Mucosa of descending colon (tissue), 3 donors: ENCODE results near the gene TELO2. TPM values are rescaled to one million over a fixed set of nuclear protein-coding genes. Genes with fewer than 3 reads are reported as not detected.

Experiments
- ATAC-seq: fragments of 200-7000 bp; cut with Tn5 transposase; one replicate; pipeline ENCODE4 v1.9.1; 2020; ENCODE audit warnings: mild to moderate bottlenecking, moderate library complexity
- DNase-seq, 3 donors: peaks; one replicate each; pipeline ENCODE4 v3.0.0-alpha.2; 2020
- H3K36me3 ChIP-seq: fragments of 200-600 bp; one replicate; pipeline ENCODE4 v1.8.0; 2021; ENCODE audit warnings: low read depth, mild to moderate bottlenecking
- H3K4me1 ChIP-seq: fragments of 200-600 bp; one replicate; pipeline ENCODE4 v1.8.0; 2021; ENCODE audit warnings: low read depth, mild to moderate bottlenecking
- H3K4me3 ChIP-seq: fragments of 200-600 bp; one replicate; pipeline ENCODE4 v1.8.0; 2021; ENCODE audit warnings: mild to moderate bottlenecking
- H3K9me3 ChIP-seq: fragments of 200-600 bp; one replicate; pipeline ENCODE4 v1.8.0; 2021; ENCODE audit warnings: mild to moderate bottlenecking
- CTCF ChIP-seq: fragments of 200-600 bp; IDR thresholded peaks from one replicate; pipeline ENCODE4 v1.8.0; 2022; ENCODE audit warnings: antibody characterized with exemption, mild to moderate bottlenecking
- intact Hi-C, 2 donors: fragments of 100-400 bp; cut with DNase I in 1 of 2; cut with micrococcal nuclease in 1 of 2; formaldehyde crosslinking; loops; one replicate each; pipeline versions ENCODE4 v1.11.0 to v1.11.1; 2022; cut with DNase I, micrococcal nuclease
- total RNA-seq, 3 donors: library from RNA; stranded (reverse); fragmentation: NEBNext Ultra II Directional in 2 of 3; extraction: Animal tissue kit (Norgen Biotek cat#: 25700) in 2 of 3; gene quantifications; one replicate each; pipeline versions ENCODE4 v1.2.1 to v1.2.4, GENCODE V29; 2021 to 2023
- donor health status: DM: no; HTN: no; CAD: no; lungs with moderate emphysema.
- donor health status: DM: no; HTN: no; CAD: no.
- donor health status: DM: no; HTN: yes; CAD: no.

The TELO2 gene
- total RNA-seq, 3 donors from 2014 or later: 32.2 to 41.6 (median 37.8) TPM

GRCh38 chr16:1499756-1500464, 6.8 kb downstream of the TELO2 start:
- Histone ChIP-seq H3K9me3 (no peaks in the 10 kb centered on the region), H3K4me1 (no peaks in the 10 kb centered on the region), H3K36me3 (no peaks in the 10 kb centered on the region), H3K4me3 (no peak overlapping the region)
- ATAC-seq (no peak), DNase-seq (no peak)
- no peak for TF ChIP-seq CTCF
- intact Hi-C loops: no loop called here

DNA sequence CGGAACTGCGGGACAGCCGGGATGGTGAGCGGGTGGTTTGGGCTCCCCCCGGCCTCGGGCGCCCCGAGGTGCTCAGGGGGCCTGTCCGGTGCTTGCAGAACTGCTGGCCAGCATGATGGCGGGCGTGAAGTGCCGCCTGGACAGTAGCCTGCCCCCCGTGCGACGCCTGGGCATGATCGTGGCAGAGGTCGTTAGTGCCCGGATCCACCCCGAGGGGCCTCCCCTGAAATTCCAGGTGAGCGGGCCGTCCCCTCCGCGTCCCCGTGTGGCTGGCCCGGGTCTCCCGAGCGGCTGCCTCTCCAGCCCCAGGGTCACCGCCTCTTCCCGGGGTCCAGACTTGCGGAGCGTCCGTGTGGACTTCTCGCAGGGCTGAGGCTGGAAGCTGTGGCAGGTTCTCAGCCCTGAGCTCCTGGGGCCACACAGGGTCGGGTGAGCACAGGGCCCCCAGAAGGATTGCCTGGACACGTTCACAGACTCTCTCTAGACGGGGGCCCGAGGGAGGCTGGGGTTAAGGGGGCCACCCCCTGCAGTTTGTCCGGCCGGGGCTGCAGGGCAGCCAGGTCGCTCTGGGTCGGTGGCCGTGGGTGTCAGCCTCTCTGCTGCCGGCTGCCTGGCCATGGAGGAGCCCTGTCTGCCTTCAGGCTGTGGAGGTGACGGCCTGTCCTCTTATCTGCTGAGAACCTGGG, 7.4 kb downstream of the TELO2 start:
- TF ChIP-seq CTCF: no peak
- ATAC-seq: no peak
- no peak overlapping the region for H3K4me3 ChIP-seq
- H3K36me3 ChIP-seq: no peaks in the 10 kb centered on the region
- no peak for DNase-seq
- intact Hi-C loops: no loop called here
- H3K9me3 ChIP-seq: no peaks in the 10 kb centered on the region
- no peaks in the 10 kb centered on the region for H3K4me1 ChIP-seq

GRCh38 chr16:1501630-1502029, 8.5 kb downstream of the TELO2 start:
- DNase-seq (no peak), ATAC-seq (no peak)
- Histone ChIP-seq H3K36me3 (no peaks in the 10 kb centered on the region), H3K4me3 (no peak overlapping the region), H3K9me3 (no peaks in the 10 kb centered on the region), H3K4me1 (no peaks in the 10 kb centered on the region)
- no peak for TF ChIP-seq CTCF
- intact Hi-C loops: no loop called here

DNA sequence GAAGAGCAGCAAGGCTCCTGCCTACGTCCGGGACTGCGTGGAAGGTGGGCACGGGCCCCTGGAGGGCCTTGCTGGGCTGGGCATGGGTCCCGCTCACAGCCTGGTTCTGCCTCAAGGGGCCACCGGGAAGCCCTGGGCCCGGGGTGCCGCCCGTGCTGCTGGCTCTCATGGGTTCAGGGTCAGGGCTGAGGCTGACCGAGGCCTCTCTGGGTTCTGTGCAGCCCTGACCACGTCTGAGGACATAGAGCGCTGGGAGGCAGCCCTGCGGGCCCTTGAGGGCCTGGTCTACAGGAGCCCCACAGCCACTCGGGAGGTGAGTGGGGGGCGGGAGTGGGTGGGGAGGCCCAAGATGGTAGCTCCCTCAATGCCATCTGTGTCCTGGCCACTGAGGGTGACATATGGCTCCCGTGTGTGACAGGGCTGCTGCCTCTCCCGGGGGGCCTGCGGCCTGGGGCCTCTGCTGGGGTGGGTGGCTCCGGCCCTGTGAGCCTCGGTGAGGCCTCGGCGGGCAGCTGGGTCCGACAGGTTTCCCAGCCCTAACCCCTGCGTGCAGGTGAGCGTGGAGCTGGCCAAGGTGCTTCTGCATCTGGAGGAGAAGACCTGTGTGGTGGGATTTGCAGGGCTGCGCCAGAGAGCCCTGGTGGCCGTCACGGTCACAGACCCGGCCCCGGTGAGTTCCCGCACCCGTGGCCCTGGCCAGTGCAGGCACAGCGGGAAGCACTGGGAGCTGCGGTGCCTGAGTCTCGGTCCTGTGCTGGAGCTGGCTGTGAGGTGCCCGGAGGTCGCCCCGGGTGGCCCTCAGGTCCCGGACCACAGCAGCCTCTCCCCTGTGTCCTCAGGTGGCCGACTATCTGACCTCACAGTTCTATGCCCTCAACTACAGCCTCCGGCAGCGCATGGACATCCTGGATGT, 9.2 kb downstream of the TELO2 start:
- H3K36me3 ChIP-seq: no peaks in the 10 kb centered on the region
- no peak overlapping the region for H3K4me3 ChIP-seq
- H3K9me3 ChIP-seq: no peaks in the 10 kb centered on the region
- DNase-seq (no peak), ATAC-seq (no peak)
- no peak for TF ChIP-seq CTCF
- H3K4me1 ChIP-seq: no peaks in the 10 kb centered on the region
- intact Hi-C loops: no loop called here

DNA sequence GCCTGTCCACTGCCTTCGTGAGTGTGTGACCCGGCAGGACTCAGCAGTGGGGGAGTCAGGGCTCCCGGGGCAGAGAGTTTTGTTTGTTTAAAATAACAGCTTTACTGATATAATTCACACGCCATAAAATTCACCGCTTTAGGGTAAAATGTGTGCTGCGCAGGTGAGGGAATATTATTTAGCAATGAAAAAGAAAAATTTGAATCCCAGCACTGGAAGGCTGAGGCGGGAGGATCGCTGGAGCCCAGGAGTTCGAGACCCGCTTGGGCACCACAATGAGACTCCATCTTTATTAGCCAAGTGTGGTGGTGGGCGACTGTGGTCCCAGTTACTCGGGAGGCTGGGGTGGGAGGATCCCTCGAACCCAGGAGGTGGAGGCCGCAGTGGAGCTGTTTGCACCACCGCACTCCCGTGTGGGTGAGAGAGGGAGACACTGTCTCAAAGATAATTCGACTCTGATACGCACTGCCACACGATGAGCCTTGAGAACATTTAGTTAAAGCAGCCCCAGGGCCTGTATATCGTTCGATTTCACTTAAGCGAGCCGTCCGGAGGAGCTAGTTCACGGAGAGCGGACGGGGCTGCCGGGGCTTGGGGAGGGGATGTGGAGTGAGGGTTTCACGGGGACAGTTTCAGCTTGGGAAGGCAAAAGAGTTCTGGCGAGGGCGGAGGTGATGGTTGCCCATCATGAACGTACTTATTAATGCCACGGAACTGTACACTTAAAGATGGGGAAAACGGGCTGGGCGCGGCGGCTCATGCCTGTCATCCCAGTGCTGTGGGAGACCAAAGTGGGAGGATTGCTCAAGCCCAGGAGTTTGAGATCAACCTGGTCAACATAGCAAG, 10.2 kb downstream of the TELO2 start:
- Histone ChIP-seq H3K36me3 (no peaks in the 10 kb centered on the region), H3K4me3 (no peak overlapping the region), H3K4me1 (no peaks in the 10 kb centered on the region), H3K9me3 (no peaks in the 10 kb centered on the region)
- ATAC-seq (no peak), DNase-seq (no peak)
- TF ChIP-seq CTCF: no peak
- intact Hi-C loops: no loop called here
